GM18870 (cell line): Measurements from ENCODE around the gene FAM193B.

ENCODE experiments used
- ATAC-seq: cut with Tn5 transposase; IDR thresholded peaks from one replicate; pipeline ENCODE4 v1.9.1; 2021; ENCODE audit warnings: moderate library complexity; ENCODE audit not compliant: unreplicated experiment

Gene FAM193B

DNA sequence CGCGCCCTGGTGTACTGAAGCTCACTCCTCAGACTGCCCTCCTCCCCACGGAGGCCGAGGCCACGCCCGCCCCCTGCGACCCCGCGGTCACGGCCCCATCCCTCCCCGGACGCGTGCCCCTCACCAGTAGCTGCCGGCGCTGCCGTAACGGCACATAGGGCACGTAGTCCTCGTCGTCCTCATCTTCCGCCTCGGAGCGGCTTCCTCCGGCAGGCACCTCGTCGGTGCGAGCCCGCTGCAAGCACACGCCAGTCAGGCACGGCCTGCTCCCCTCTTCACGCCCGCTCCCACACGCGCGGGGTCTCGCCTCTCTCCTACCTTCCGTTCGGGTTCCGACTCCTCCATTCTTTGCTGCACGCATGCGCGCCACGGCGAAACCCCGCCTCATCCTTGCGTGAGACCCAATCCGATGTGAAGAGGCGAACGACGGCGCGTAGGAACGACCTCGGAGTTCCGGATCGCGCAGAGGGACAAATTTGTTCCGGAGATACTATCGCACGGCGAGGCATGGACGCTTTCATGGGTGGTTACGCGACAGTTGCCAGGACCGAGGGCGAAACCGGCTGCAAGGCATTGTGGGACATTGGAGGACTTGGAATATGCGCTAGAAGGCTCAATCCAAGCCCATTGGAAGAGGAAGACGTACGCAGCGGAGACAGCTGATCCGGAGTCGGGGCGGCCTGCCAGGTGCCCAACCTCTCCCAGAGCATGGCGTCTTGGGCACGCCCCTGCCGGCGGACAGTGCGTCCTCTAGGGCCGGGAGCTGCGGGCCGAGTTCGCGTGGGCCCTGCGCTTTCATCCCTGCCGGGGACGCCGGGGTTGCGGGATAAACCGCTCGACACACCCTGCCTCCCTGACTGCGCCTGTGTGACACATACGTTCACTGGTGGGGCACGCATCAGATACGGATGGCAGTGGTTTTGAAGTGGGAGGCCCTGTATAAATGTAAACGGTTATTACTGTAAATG is 37.5 kb downstream of the FAM193B start, which contains the start of gene DDX41:
DDX41 (minus strand) TSS at position 361 of the 968 bp plus-strand sequence; CDS start at position 345, 16 bp downstream.
- peak; percentile 81 for ATAC-seq

DNA sequence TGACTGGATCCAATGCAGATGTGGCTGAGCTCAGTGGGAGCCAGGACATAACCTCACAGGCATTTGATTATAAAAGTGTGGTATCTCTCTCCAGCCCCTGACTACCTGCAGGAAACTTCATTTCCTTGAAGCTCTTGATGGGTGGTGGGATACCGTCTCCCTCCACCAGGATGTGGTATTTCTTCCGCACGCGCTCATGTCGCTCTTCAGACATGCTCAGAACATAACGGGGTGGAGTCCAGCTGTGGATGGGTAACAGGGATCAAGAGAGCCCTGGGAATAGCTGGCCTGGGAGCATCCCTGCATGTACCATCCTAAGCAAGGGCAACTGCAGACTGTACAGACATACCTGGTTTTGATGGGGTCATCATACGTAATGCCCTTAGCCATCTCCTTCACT is 38.8 kb downstream of the FAM193B start:
- ATAC-seq, result no peak

GRCh38 chr5:177514541-177514940 is 39.8 kb downstream of the FAM193B start:
- ATAC-seq, result no peak

- no peak for ATAC-seq
These were observed 40.9 kb downstream of the FAM193B start for GRCh38 chr5:177513500-177513899.

DNA sequence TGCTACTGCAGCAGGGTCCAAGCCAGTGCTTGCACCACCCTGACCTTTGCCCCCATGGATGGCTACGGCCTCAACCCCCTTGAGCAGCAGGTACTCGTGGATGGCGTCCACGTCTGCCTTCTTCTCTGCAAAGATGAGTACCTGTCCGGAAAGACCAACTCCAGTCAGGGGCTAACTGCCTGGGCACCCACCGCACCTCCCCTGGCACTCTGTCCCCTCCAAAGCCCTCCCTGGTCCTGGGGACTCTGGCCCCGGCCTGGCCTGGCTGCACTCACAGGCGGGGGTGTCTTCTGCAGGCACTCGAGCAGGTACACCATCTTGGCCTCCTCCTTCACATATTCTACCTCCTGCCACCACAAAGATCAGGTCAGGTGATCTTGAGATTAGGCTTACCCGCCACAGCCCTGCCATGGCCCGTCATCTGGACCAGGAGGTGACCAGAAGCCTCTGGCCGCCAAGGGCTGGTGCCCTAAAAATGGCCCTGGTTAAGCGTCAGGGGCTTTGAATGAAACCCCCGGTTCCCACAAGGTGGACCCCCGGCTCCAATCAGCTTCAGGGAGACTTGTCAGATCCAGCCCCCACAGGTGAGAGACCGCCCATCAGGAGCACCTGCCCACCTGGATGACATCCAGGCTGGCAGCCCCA is 41.5 kb downstream of the FAM193B start:
- ATAC-seq, result no peak

DNA sequence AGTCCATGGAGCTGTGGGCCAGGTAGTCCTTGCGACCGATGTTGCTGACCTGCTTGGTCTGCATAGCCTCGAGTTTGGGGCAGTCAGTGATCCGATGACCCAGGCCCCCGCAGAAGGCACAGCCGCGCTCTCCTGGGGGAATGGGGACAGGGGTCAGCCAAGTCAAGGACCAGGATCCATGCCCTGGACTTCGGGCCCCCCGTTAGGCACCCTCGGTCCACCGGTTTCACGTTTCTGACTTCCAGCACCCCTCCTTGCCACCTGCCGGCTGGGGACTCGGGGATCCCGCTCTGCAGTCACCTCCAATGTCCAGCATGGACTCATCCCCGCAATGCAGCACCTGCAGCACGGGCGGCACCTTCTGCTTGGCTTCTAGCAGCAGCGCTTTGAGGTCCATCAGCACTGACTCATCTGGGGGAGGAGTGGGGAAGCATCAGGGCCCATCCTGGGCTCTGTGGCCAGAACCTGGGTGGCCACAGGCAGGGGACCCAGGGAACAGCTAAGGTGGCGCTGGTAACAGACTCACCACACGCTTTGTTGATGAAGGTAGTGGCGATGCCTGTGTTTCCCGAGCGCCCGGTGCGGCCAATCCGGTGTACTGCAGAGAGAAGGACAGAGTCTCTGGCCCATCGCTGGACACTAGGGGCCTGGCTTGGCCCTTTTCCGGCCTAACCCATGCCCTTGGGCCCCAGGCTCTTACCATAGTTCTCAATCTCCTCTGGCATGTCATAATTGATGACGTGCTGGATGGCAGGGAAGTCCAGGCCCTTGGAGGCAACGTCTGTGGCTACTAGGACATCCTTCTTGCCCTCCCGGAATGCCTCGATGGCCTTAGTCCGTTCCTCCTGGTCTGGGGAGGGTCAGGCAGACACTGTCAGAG is 42.3 kb downstream of the FAM193B start:
- ATAC-seq, result no peak

DNA sequence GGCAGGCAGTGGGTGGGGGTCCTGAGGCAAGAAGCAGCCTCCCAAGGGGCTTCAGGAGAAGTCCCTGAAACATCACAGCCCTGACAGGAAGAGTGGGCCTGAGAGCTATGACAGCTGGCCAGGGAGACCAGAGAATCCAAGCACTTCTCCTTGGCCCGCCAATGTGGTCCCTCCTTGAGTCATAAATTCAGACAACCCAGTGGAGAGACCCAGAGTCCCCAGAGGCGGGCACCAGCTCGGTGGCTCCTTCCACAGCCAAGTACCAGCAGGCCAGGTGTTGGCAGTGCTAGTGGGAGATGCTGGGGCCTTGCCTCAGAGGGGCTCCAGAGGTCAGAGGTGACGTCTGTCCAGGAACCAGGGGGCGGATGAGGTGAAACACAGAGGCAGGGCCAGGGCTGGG is 43.2 kb downstream of the FAM193B start:
- ATAC-seq, result no peak

- ATAC-seq, result no peak
These were observed 43.8 kb downstream of the FAM193B start for GRCh38 chr5:177510567-177511053.

DNA sequence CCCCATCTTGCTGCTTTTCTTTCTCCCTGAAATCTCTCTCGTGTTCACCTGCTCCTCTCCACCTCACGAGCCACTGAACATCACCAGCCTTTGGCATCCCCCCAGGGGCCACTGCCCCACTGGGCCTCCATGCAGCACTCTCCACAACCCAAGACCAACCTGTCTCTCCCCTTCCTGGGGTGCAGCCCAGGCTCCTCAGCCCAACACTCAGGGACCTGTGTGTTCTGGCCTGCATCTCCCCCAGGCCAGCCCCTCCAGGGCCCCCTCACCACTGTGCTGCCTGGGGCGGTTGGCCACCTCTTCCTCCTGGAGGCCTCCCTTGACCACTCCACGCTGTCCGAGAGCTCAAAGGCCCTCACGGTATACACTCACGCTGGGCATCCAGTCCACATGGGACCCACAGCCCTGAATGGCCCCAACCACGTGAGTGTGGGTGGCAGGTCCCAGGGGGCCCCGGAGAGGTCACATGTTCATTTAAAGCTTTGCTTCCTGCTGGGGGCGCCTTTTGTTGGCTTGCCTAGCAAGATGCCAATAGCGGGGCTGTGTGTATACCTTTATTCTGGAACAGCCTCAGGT is 44.3 kb downstream of the FAM193B start:
- no peak for ATAC-seq

- peak; percentile 3 for ATAC-seq
These were observed 44.9 kb downstream of the FAM193B start, which contains the start of gene DOK3 for GRCh38 chr5:177509381-177509951. Gene DOK3 (minus strand): TSS chr5:177509826. CDS start chr5:177509540, 286 bp downstream.

GRCh38 chr5:177508837-177509236 is 45.5 kb downstream of the FAM193B start:
- peak; percentile 31 for ATAC-seq

DNA sequence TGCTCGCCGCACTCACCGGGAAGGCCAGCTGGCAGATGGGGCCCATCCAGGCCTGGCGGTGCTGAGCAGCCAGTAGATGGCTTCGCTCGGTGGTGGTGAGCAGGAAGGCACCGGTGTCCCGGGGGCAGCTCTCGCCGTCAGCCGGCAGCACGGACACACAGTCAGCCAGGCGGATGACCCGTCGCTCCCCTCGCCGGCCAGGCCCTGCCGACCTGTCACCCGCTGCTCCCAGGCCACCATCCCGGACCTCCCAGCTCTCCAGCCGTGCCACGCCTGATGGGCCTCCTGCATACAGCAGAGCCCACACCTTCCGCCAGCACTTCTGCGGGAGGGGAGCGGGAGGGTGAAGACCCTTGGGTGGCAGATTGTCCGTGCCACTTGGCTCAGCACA is 46.1 kb downstream of the FAM193B start:
- no peak for ATAC-seq

- no peak for ATAC-seq
These were observed 46.7 kb downstream of the FAM193B start for GRCh38 chr5:177507596-177508220.

DNA sequence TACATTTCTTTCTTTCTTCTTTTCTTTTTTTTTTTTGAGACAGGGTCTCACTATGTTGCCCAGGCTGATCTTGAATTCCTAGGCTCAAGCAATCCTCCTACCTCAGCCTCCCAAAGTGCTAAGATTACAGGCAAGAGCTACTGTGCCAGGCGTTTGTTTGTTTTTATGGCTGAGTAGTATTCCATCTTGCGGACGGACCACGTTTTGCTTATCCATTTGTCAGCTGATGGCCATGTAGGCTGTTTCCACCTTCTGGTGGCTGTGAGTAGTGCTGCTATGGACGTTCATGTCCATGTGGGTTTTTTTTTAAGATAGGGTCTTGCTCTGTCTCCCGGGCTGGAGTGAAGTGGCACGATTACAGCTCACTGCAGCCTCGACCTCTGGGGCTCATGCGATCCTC is 47.2 kb downstream of the FAM193B start:
- ATAC-seq, result no peak

DNA sequence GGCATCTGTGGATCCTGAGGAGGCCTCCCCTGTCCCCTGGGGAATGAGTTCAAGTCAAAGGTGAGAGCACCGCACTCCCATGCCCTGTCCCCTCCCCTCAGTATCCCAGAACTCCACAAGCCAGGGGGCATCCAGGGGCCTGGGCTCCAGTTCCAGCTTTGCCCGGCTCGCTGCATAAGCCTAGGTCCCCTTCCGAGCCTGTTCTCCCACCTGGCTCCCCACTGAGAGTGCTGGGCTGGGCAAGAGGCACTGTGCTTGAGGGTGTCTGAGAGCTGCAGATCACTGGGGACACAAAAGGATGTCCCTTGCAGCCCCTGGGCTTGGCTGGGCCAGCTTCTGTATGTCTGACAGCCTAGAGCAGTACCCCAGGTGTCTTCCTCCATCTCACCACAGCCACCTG is 49.3 kb downstream of the FAM193B start:
- no peak for ATAC-seq

DNA sequence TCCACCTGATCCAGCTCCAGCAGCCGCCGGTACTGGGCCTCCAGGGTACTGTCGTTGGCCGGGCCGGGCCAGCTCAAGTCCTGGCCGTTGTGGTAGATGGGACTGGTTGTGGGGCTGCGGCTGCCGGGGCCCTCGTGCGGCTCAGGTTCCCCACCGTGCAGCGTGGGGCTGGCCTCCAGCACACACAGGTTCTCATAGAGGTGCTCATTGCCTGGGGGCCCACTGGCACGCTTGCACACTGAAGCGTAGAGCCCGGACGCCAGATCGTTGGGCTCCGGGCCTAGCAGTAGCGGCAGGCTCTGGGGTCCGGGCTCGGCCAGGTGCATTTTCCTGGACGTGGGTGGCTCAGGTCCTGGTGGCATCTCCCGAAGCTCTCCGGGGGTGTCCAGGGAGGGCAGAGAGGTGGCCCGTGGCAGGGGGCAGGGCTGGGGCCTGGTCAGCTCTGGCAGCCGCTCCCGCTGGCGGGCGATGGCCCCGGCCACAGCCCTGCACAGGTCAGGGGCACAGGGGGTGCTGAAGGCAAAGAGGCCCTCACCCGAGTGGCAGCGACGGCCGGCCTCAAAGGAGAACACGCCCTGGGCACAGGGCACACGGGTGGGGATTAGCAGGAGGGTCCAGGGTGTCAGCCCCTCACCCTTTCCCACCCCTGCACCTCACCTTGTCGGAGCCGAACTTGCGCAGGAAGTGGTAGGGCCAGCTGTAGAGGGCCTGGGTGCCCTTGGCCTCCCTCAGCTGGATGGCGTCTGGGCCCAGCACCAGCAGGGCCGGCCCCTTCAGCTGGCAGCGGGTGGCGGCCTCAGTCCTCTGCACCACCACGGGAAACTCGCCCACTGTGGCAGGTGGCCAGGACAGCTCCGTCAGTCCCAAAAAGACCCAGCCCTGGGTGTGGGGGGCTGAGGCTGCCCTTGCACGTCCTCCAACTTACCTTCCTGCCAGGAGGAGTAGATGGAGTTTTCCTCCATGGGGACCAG is 50.0 kb downstream of the FAM193B start:
- no peak for ATAC-seq

- no peak for ATAC-seq
These were observed 50.8 kb downstream of the FAM193B start for GRCh38 chr5:177503351-177504085.

DNA sequence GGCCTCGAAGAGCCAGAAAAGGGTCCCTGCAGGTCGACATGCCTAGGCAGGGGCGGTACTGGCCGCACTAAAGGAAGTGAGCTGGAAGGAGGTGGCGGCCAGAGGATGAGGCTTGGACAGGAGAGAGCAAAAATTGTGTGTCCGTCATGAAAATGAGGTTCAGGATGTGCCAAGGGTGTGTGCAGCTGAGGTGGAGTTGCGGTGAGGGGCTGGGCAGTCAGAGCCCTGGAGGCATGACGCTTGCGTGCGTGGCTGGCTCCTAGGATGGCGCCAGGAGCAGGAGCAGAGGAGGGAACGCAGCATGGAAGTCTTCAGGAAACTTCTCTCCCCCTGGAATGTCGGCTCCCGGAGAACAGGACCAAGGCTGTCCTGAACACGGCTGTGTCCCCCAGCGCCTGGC is 51.5 kb downstream of the FAM193B start:
- ATAC-seq, result no peak
